Transverse colon (tissue), 4 donors: ENCODE results near the gene UBE2S.

Source experiments
- EP300 ChIP-seq: sonication (generic); formaldehyde crosslinking; IDR thresholded peaks from one replicate; pipeline ENCODE4 v1.6.1; 2017; ENCODE audit warnings: antibody characterized with exemption, low read depth
- POLR2A ChIP-seq: fragments of 450-650 bp; IDR thresholded peaks from one replicate; pipeline ENCODE4 v1.6.1; 2016; ENCODE audit warnings: antibody characterized with exemption, mild to moderate bottlenecking, moderate library complexity
- POLR2AphosphoS5 ChIP-seq, 3 donors: sonication (generic); formaldehyde crosslinking; IDR thresholded peaks; one replicate each; pipeline ENCODE4 v1.6.1; 2016; ENCODE audit warnings: antibody characterized with exemption in 3 of 3
- TF ChIP-seq, protein P1 (sequence below), 5 experiments: fragments of 200-600 bp in 3 of 5; fragments of 450-650 bp in 2 of 5; sonication (generic) in 3 of 5; IDR thresholded peaks; 1 replicate in 2 of 5; 2 replicates in 3 of 5; pipeline ENCODE4 v1.5.1; 2016 to 2017; ENCODE audit warnings: antibody characterized with exemption in 5 of 5, inconsistent platforms in 3 of 5, mild to moderate bottlenecking in 2 of 5, moderate library complexity in 1 of 5

DNA sequence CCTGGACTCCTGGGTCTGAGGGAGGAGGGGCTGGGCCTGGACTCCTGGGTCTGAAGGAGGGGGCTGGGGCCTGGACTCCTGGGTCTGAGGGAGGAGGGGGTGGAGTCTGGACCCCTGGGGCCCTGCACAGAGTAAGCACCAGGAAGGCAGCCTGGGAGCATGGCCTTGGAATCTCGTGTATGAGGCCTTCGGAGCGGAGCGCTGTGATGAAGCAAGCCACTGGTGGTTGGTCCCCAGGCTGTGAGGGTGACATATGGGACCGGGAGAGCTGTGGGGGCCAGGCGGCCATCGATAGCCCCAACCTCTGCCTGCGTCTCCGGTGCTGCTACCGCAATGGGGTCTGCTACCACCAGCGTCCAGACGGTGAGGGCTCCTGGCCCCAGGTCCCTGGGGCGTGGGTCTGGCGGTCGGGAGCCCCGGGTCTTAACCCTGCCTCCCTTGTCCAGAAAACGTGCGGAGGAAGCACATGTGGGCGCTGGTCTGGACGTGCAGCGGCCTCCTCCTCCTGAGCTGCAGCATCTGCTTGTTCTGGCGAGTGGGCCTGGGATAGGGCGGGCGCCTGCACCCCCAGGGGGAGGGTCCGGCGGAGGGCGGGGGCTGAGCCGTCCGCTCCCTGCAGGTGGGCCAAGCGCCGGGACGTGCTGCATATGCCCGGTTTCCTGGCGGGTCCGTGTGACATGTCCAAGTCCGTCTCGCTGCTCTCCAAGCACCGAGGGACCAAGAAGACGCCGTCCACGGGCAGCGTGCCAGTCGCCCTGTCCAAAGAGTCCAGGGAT lies 30.0 kb downstream of the UBE2S start:
- TF ChIP-seq, protein P1, sequence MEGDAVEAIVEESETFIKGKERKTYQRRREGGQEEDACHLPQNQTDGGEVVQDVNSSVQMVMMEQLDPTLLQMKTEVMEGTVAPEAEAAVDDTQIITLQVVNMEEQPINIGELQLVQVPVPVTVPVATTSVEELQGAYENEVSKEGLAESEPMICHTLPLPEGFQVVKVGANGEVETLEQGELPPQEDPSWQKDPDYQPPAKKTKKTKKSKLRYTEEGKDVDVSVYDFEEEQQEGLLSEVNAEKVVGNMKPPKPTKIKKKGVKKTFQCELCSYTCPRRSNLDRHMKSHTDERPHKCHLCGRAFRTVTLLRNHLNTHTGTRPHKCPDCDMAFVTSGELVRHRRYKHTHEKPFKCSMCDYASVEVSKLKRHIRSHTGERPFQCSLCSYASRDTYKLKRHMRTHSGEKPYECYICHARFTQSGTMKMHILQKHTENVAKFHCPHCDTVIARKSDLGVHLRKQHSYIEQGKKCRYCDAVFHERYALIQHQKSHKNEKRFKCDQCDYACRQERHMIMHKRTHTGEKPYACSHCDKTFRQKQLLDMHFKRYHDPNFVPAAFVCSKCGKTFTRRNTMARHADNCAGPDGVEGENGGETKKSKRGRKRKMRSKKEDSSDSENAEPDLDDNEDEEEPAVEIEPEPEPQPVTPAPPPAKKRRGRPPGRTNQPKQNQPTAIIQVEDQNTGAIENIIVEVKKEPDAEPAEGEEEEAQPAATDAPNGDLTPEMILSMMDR (IDR thresholded peaks at IDR 0.05): no peak
- TF ChIP-seq POLR2A (no peak), EP300 (no peak), POLR2AphosphoS5 (IDR thresholded peaks at IDR 0.05) (no peak)
